GM10266 (cell line): Measurements from ENCODE around the gene KCTD6.
"Not testable (repeated sequence)": the region's sequence is repeated elsewhere in the genome, so short reads cannot be mapped to it uniquely, and the experiment has no call there.

Source experiments
- DNase-seq: peaks from one replicate; pipeline ENCODE4 v3.0.0; 2012; ENCODE audit errors: extremely low spot score
- CTCF ChIP-seq: IDR thresholded peaks from 2 replicates; pipeline ENCODE4 v1.5.1; 2012; ENCODE audit warnings: mild to moderate bottlenecking, low read depth; ENCODE audit not compliant: control insufficient read depth, insufficient read depth; ENCODE audit errors: missing control alignments

The KCTD6 gene

GRCh38 chr3:58520403-58521335, 28.8 kb downstream of the KCTD6 start:
- no peak for DNase-seq
- TF ChIP-seq CTCF = no peak

GRCh38 chr3:58521336-58521670, 29.4 kb downstream of the KCTD6 start:
- TF ChIP-seq CTCF = no peak
- DNase-seq = no peak

GRCh38 chr3:58521917-58522631, 30.2 kb downstream of the KCTD6 start:
- no peak for TF ChIP-seq CTCF
- no peak for DNase-seq

GRCh38 chr3:58522759-58523425, 31.0 kb downstream of the KCTD6 start:
- no peak for TF ChIP-seq CTCF
- no peak for DNase-seq

- no peak for TF ChIP-seq CTCF
- no peak for DNase-seq
Measured at GRCh38 chr3:58524326-58524888, 32.5 kb downstream of the KCTD6 start.

- DNase-seq = no peak
Measured at GRCh38 chr3:58526515-58526957, 34.6 kb downstream of the KCTD6 start.

GRCh38 chr3:58527440-58527839, 35.5 kb downstream of the KCTD6 start:
- DNase-seq = not testable (repeated sequence)

More at GRCh38 chr3:58526515-58526957, 34.6 kb downstream of the KCTD6 start:
- no peak for TF ChIP-seq CTCF
